GM19023 (cell line): ENCODE data around the gene EFR3B.
"Not testable (repeated sequence)": the region's sequence is repeated elsewhere in the genome, so short reads cannot be mapped to it uniquely, and the experiment has no call there.

Experiments
- ATAC-seq: cut with Tn5 transposase; IDR thresholded peaks from one replicate; pipeline ENCODE4 v1.9.1; 2021; ENCODE audit warnings: mild to moderate bottlenecking, moderate library complexity; ENCODE audit not compliant: unreplicated experiment

Gene EFR3B

GRCh38 chr2:25102352-25102751 is 60.5 kb downstream of the EFR3B start:
- not testable (repeated sequence) for ATAC-seq

GRCh38 chr2:25103287-25103871 is 61.5 kb downstream of the EFR3B start:
- ATAC-seq, result no peak

- no peak for ATAC-seq
Measured at GRCh38 chr2:25104736-25105135, 62.9 kb downstream of the EFR3B start.

- ATAC-seq, result no peak
Measured at GRCh38 chr2:25105336-25106085, 63.6 kb downstream of the EFR3B start.

- ATAC-seq, result no peak
Measured at GRCh38 chr2:25109822-25110221, 67.9 kb downstream of the EFR3B start.

GRCh38 chr2:25112113-25112512 is 70.2 kb downstream of the EFR3B start:
- no peak for ATAC-seq

GRCh38 chr2:25115249-25115883 is 73.5 kb downstream of the EFR3B start:
- no peak for ATAC-seq

GRCh38 chr2:25115902-25116301 is 74.0 kb downstream of the EFR3B start:
- no peak for ATAC-seq

GRCh38 chr2:25116956-25117355 is 75.1 kb downstream of the EFR3B start:
- ATAC-seq, result no peak

- ATAC-seq, result no peak
Measured at GRCh38 chr2:25119263-25119662, 77.4 kb downstream of the EFR3B start.

- no peak for ATAC-seq
Measured at GRCh38 chr2:25122367-25122766, 80.5 kb downstream of the EFR3B start.

- ATAC-seq, result no peak
Measured at GRCh38 chr2:25123682-25124081, 81.8 kb downstream of the EFR3B start.

GRCh38 chr2:25125189-25125588 is 83.3 kb downstream of the EFR3B start:
- no peak for ATAC-seq

- ATAC-seq, result no peak
Measured at GRCh38 chr2:25125976-25126375, 84.1 kb downstream of the EFR3B start.

GRCh38 chr2:25127071-25127470 is 85.2 kb downstream of the EFR3B start:
- not testable (repeated sequence) for ATAC-seq

- ATAC-seq, result no peak
Measured at GRCh38 chr2:25127646-25128045, 85.8 kb downstream of the EFR3B start.

GRCh38 chr2:25129901-25130520 is 88.1 kb downstream of the EFR3B start:
- ATAC-seq, result no peak

GRCh38 chr2:25131253-25131566 is 89.3 kb downstream of the EFR3B start:
- ATAC-seq, result no peak

GRCh38 chr2:25131567-25132298 is 89.9 kb downstream of the EFR3B start:
- ATAC-seq, result no peak

GRCh38 chr2:25132299-25132635 is 90.4 kb downstream of the EFR3B start:
- ATAC-seq, result no peak

- ATAC-seq, result no peak
Measured at GRCh38 chr2:25132693-25133092, 90.8 kb downstream of the EFR3B start.
